ENCODE data around the gene KRTAP20-3. TPM values are rescaled to one million over a fixed set of nuclear protein-coding genes. Genes with fewer than 3 reads are reported as not detected.

Gene KRTAP20-3
- total RNA-seq (2014; rRNA removed; shearing (Covaris generic)) (not detected in 2 replicates), polyA plus RNA-seq (2016; fragmentation: Nextera tagmentation; extraction: Ambion mirVana) (not detected in 2 replicates)
- long read RNA-seq = 0 reads

DNA sequence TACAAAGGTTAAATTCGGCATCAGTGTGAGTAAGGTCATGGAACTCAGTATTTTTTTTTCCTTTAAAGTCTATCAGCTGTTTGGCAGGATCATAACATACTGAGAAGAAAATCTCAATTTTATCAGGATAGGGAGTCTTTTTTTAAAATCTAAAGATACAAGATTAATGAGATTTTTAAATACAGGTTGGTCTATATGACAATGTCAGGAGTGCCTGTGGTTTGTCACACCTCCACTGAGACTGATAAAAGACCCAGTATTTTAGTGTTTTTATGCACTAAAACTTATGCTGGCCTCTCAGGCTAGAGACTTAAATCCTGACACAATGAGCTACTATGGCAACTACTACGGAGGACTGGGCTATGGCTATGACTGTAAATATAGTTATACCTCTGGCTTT lies at the start of gene KRTAP20-3:
Gene KRTAP20-3, plus strand, starts transcription at position 301 of the 400 bp plus-strand sequence.
- Histone ChIP-seq H3K36me3 (ENCODE audit: insufficient read depth) (no peaks in the 10 kb centered on the region), H3K79me2 (replicated peaks; ENCODE audit: insufficient read depth) (no peaks in the 10 kb centered on the region), H3F3A (replicated peaks; ENCODE audit: low read depth) (no peaks in the 10 kb centered on the region), H2AFZ (no peak within 1 kb of the TSS), H3K4me1 (ENCODE audit: insufficient read depth) (no peaks in the 10 kb centered on the region), H3K27ac (ENCODE audit: low read depth) (no peak within 1 kb of the TSS), H4K20me1 (replicated peaks; ENCODE audit: insufficient read depth) (no peaks in the 10 kb centered on the region), H3K27me3 (ENCODE audit: insufficient read depth) (no peaks in the 10 kb centered on the region), H3K9me2 (ENCODE audit: insufficient read depth) (0 out of 2 replicates have a peak, but pooled peaks cover 8% of the 10 kb centered on the region), H3K4me2 (no peak within 1 kb of the TSS), H3K4me3 (no peak within 1 kb of the TSS)
- H3K27me3 Mint-ChIP-seq (ENCODE audit: insufficient read depth, low read depth, poor library complexity) = no peaks in the 10 kb centered on the region
- H3K36me3 Mint-ChIP-seq (ENCODE audit: low read depth) = no peaks in the 10 kb centered on the region
- ATAC-seq = no peak
- H3K4me1 Mint-ChIP-seq = no peaks in the 10 kb centered on the region
- H3K27ac Mint-ChIP-seq = no peak within 1 kb of the TSS
- DNase-seq (ENCODE audit: low spot score) = no peak
- TF ChIP-seq STAT1 (IDR thresholded peaks at IDR 0.05; ENCODE audit: unreplicated experiment) = no peak
- no peak for TF ChIP-seq NANOG (IDR thresholded peaks at IDR 0.05; ENCODE audit: borderline replicate concordance)
- TF ChIP-seq, protein P1, sequence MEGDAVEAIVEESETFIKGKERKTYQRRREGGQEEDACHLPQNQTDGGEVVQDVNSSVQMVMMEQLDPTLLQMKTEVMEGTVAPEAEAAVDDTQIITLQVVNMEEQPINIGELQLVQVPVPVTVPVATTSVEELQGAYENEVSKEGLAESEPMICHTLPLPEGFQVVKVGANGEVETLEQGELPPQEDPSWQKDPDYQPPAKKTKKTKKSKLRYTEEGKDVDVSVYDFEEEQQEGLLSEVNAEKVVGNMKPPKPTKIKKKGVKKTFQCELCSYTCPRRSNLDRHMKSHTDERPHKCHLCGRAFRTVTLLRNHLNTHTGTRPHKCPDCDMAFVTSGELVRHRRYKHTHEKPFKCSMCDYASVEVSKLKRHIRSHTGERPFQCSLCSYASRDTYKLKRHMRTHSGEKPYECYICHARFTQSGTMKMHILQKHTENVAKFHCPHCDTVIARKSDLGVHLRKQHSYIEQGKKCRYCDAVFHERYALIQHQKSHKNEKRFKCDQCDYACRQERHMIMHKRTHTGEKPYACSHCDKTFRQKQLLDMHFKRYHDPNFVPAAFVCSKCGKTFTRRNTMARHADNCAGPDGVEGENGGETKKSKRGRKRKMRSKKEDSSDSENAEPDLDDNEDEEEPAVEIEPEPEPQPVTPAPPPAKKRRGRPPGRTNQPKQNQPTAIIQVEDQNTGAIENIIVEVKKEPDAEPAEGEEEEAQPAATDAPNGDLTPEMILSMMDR (conservative IDR thresholded peaks at IDR 0.05; ENCODE audit: low read depth in 2 of 2) = no peak
- no peak for TF ChIP-seq EZH2phosphoT487 (IDR thresholded peaks at IDR 0.05; ENCODE audit: unreplicated experiment)
- TF ChIP-seq, protein P2, sequence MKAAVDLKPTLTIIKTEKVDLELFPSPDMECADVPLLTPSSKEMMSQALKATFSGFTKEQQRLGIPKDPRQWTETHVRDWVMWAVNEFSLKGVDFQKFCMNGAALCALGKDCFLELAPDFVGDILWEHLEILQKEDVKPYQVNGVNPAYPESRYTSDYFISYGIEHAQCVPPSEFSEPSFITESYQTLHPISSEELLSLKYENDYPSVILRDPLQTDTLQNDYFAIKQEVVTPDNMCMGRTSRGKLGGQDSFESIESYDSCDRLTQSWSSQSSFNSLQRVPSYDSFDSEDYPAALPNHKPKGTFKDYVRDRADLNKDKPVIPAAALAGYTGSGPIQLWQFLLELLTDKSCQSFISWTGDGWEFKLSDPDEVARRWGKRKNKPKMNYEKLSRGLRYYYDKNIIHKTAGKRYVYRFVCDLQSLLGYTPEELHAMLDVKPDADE (IDR thresholded peaks at IDR 0.05) = no peak
- no peak for TF ChIP-seq ZNF331 (CRISPR knock-in tag; IDR thresholded peaks at IDR 0.05; ENCODE audit: low read depth)
- TF ChIP-seq ZNF114 (CRISPR knock-in tag; IDR thresholded peaks at IDR 0.05) = no peak
- no peak for TF ChIP-seq JUNB (IDR thresholded peaks at IDR 0.05; ENCODE audit: unreplicated experiment)
- TF ChIP-seq, protein P3, sequence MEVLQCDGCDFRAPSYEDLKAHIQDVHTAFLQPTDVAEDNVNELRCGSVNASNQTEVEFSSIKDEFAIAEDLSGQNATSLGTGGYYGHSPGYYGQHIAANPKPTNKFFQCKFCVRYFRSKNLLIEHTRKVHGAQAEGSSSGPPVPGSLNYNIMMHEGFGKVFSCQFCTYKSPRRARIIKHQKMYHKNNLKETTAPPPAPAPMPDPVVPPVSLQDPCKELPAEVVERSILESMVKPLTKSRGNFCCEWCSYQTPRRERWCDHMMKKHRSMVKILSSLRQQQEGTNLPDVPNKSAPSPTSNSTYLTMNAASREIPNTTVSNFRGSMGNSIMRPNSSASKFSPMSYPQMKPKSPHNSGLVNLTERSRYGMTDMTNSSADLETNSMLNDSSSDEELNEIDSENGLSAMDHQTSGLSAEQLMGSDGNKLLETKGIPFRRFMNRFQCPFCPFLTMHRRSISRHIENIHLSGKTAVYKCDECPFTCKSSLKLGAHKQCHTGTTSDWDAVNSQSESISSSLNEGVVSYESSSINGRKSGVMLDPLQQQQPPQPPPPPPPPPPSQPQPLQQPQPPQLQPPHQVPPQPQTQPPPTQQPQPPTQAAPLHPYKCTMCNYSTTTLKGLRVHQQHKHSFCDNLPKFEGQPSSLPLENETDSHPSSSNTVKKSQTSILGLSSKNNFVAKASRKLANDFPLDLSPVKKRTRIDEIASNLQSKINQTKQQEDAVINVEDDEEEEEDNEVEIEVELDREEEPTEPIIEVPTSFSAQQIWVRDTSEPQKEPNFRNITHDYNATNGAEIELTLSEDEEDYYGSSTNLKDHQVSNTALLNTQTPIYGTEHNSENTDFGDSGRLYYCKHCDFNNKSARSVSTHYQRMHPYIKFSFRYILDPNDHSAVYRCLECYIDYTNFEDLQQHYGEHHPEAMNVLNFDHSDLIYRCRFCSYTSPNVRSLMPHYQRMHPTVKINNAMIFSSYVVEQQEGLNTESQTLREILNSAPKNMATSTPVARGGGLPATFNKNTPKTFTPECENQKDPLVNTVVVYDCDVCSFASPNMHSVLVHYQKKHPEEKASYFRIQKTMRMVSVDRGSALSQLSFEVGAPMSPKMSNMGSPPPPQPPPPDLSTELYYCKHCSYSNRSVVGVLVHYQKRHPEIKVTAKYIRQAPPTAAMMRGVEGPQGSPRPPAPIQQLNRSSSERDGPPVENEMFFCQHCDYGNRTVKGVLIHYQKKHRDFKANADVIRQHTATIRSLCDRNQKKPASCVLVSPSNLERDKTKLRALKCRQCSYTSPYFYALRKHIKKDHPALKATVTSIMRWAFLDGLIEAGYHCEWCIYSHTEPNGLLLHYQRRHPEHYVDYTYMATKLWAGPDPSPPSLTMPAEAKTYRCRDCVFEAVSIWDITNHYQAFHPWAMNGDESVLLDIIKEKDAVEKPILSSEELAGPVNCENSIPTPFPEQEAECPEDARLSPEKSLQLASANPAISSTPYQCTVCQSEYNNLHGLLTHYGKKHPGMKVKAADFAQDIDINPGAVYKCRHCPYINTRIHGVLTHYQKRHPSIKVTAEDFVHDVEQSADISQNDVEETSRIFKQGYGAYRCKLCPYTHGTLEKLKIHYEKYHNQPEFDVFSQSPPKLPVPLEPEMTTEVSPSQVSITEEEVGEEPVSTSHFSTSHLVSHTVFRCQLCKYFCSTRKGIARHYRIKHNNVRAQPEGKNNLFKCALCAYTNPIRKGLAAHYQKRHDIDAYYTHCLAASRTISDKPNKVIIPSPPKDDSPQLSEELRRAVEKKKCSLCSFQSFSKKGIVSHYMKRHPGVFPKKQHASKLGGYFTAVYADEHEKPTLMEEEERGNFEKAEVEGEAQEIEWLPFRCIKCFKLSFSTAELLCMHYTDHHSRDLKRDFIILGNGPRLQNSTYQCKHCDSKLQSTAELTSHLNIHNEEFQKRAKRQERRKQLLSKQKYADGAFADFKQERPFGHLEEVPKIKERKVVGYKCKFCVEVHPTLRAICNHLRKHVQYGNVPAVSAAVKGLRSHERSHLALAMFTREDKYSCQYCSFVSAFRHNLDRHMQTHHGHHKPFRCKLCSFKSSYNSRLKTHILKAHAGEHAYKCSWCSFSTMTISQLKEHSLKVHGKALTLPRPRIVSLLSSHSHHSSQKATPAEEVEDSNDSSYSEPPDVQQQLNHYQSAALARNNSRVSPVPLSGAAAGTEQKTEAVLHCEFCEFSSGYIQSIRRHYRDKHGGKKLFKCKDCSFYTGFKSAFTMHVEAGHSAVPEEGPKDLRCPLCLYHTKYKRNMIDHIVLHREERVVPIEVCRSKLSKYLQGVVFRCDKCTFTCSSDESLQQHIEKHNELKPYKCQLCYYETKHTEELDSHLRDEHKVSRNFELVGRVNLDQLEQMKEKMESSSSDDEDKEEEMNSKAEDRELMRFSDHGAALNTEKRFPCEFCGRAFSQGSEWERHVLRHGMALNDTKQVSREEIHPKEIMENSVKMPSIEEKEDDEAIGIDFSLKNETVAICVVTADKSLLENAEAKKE (CRISPR knock-in tag; IDR thresholded peaks at IDR 0.05) = no peak
- no peak for TF ChIP-seq CREB1 (CRISPR knock-in tag; IDR thresholded peaks at IDR 0.05; ENCODE audit: low read depth)
- no peak for TF ChIP-seq POLR2AphosphoS5 (IDR thresholded peaks at IDR 0.05; ENCODE audit: low read depth)
- TF ChIP-seq, protein P4, sequence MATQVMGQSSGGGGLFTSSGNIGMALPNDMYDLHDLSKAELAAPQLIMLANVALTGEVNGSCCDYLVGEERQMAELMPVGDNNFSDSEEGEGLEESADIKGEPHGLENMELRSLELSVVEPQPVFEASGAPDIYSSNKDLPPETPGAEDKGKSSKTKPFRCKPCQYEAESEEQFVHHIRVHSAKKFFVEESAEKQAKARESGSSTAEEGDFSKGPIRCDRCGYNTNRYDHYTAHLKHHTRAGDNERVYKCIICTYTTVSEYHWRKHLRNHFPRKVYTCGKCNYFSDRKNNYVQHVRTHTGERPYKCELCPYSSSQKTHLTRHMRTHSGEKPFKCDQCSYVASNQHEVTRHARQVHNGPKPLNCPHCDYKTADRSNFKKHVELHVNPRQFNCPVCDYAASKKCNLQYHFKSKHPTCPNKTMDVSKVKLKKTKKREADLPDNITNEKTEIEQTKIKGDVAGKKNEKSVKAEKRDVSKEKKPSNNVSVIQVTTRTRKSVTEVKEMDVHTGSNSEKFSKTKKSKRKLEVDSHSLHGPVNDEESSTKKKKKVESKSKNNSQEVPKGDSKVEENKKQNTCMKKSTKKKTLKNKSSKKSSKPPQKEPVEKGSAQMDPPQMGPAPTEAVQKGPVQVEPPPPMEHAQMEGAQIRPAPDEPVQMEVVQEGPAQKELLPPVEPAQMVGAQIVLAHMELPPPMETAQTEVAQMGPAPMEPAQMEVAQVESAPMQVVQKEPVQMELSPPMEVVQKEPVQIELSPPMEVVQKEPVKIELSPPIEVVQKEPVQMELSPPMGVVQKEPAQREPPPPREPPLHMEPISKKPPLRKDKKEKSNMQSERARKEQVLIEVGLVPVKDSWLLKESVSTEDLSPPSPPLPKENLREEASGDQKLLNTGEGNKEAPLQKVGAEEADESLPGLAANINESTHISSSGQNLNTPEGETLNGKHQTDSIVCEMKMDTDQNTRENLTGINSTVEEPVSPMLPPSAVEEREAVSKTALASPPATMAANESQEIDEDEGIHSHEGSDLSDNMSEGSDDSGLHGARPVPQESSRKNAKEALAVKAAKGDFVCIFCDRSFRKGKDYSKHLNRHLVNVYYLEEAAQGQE (IDR thresholded peaks at IDR 0.05; ENCODE audit: unreplicated experiment) = no peak
- TF ChIP-seq EZH2 (IDR thresholded peaks at IDR 0.05; ENCODE audit: low read depth, unreplicated experiment) = no peak
- no peak within 1 kb of the TSS for H3K4me3 Mint-ChIP-seq
- peaks cover 3% of the 10 kb centered on the region; the same call in 2 of the 3 replicates for H3K9me3 Mint-ChIP-seq

All from GM23338 (cell line).